Measurements from ENCODE around the gene TEX53. TPM values are rescaled to one million over a fixed set of nuclear protein-coding genes. Genes with fewer than 3 reads are reported as not detected.

Gene TEX53
- total RNA-seq, 2 donors from 2014 or later, result not detected

GRCh38 chr9:114653556-114654159 is 3.9 kb downstream of the TEX53 start:
- Mint-ChIP-seq H3K4me3 (no peak overlapping the region), H3K27me3 (ENCODE audit: insufficient read depth) (no peaks in the 10 kb centered on the region), H3K4me1 (no peaks in the 10 kb centered on the region), H3K27ac (no peak overlapping the region), H3K36me3 (ENCODE audit: low read depth) (no peaks in the 10 kb centered on the region), H3K9me3 (no peaks in the 10 kb centered on the region)
- Histone ChIP-seq H3K4me3 (ENCODE audit: low read length) (no peak overlapping the region), H3K36me3 (ENCODE audit: control insufficient read depth, insufficient read depth, low read length) (no peaks in the 10 kb centered on the region), H3K9me3 (ENCODE audit: control insufficient read depth, low read length) (no peaks in the 10 kb centered on the region), H3K4me1 (ENCODE audit: control insufficient read depth, insufficient read depth, low read length) (no peaks in the 10 kb centered on the region), H3K27ac (ENCODE audit: low read depth, low read length) (no peak overlapping the region), H3K9ac (ENCODE audit: extremely low read depth, low read length, poor library complexity, severe bottlenecking) (no peak overlapping the region), H3K27me3 (ENCODE audit: control insufficient read depth, insufficient read depth, low read length, poor library complexity, severe bottlenecking) (no peaks in the 10 kb centered on the region)
- WGBS, 2 experiments (ENCODE audit: insufficient coverage in 1 of 2, insufficient read length in 1 of 2), result 8 to 41% methylated on average over 3 to 6 of the region's 6 CpGs
- DNase-seq, result peak; percentile 93
- TF ChIP-seq CTCF (conservative IDR thresholded peaks at IDR 0.05), result peak; percentile 94

- no peaks in the 10 kb centered on the region for H3K4me1 Mint-ChIP-seq
- no peak overlapping the region for H3K9ac ChIP-seq (ENCODE audit: extremely low read depth, low read length, poor library complexity, severe bottlenecking)
Observed at GRCh38 chr9:114652776-114653555, 4.6 kb downstream of the TEX53 start.

GRCh38 chr9:114643896-114644295 is 13.7 kb downstream of the TEX53 start:
- Mint-ChIP-seq H3K27ac (no peak overlapping the region), H3K9me3 (peaks cover 4% of the 10 kb centered on the region), H3K36me3 (ENCODE audit: low read depth) (peaks cover 38% of the 10 kb centered on the region), H3K4me3 (no peak overlapping the region), H3K27me3 (ENCODE audit: insufficient read depth) (no peaks in the 10 kb centered on the region), H3K4me1 (no peaks in the 10 kb centered on the region)
- 94 to 95% methylated on average over 4 to 5 of the region's 5 CpGs for WGBS, 2 experiments (ENCODE audit: insufficient coverage in 1 of 2, insufficient read length in 1 of 2)
- Histone ChIP-seq H3K36me3 (ENCODE audit: control insufficient read depth, insufficient read depth, low read length) (peaks cover 19% of the 10 kb centered on the region), H3K4me3 (ENCODE audit: low read length) (no peak overlapping the region), H3K4me1 (ENCODE audit: control insufficient read depth, insufficient read depth, low read length) (no peaks in the 10 kb centered on the region), H3K9ac (ENCODE audit: extremely low read depth, low read length, poor library complexity, severe bottlenecking) (no peak overlapping the region), H3K27ac (ENCODE audit: low read depth, low read length) (no peak overlapping the region), H3K27me3 (ENCODE audit: control insufficient read depth, insufficient read depth, low read length, poor library complexity, severe bottlenecking) (no peaks in the 10 kb centered on the region), H3K9me3 (ENCODE audit: control insufficient read depth, low read length) (peaks cover 13% of the 10 kb centered on the region)
- TF ChIP-seq CTCF (conservative IDR thresholded peaks at IDR 0.05), result no peak
- DNase-seq, result no peak

More at GRCh38 chr9:114652776-114653555, 4.6 kb downstream of the TEX53 start:
- H3K4me3 ChIP-seq (ENCODE audit: low read length), result no peak overlapping the region
- H3K36me3 ChIP-seq (ENCODE audit: control insufficient read depth, insufficient read depth, low read length), result no peaks in the 10 kb centered on the region
- H3K4me1 ChIP-seq (ENCODE audit: control insufficient read depth, insufficient read depth, low read length), result no peaks in the 10 kb centered on the region
- H3K36me3 Mint-ChIP-seq (ENCODE audit: low read depth), result no peaks in the 10 kb centered on the region
- no peak for DNase-seq
- H3K27me3 Mint-ChIP-seq (ENCODE audit: insufficient read depth), result no peaks in the 10 kb centered on the region
- H3K27me3 ChIP-seq (ENCODE audit: control insufficient read depth, insufficient read depth, low read length, poor library complexity, severe bottlenecking), result no peaks in the 10 kb centered on the region
- WGBS, 2 experiments (ENCODE audit: insufficient coverage in 1 of 2, insufficient read length in 1 of 2), result 94 to 95% methylated on average over 2 of the region's 2 CpGs
- H3K27ac Mint-ChIP-seq, result no peak overlapping the region
- no peak for TF ChIP-seq CTCF (conservative IDR thresholded peaks at IDR 0.05)
- H3K9me3 ChIP-seq (ENCODE audit: control insufficient read depth, low read length), result no peaks in the 10 kb centered on the region
- no peaks in the 10 kb centered on the region for H3K9me3 Mint-ChIP-seq
- no peak overlapping the region for H3K27ac ChIP-seq (ENCODE audit: low read depth, low read length)
- no peak overlapping the region for H3K4me3 Mint-ChIP-seq
